Stimulated activated naive B cell treated with anti-CD40 and anti-IgM and Interleukin-4, amounts not matched to agents 10 μg/mL and 1 μg/mL and 100 μg/mL, for 72 hours (primary cell): Measurements from ENCODE around the gene GPD2.
"Not testable (repeated sequence)": the region's sequence is repeated elsewhere in the genome, so short reads cannot be mapped to it uniquely, and the experiment has no call there.

ENCODE experiments used
- ATAC-seq, 2 donors: fragments of 150-1000 bp; cut with Tn5 transposase; replicated peaks; 2 replicates each; pipeline ENCODE4 v1.10.0; 2021; ENCODE audit warnings: moderate library complexity in 1 of 2
- DNase-seq: peaks from one replicate; pipeline ENCODE4 v3.0.0; 2021
- H3K27ac Mint-ChIP-seq: one replicate; pipeline ENCODE4 v1.8.0; 2022; ENCODE audit warnings: mild to moderate bottlenecking, mixed read lengths
- H3K27me3 Mint-ChIP-seq, 2 donors: one replicate each; pipeline ENCODE4 v1.8.0; 2022; ENCODE audit warnings: mixed read lengths in 2 of 2
- H3K36me3 Mint-ChIP-seq, 2 donors: one replicate each; pipeline ENCODE4 v1.8.0; 2022; ENCODE audit warnings: mixed read lengths in 2 of 2, mild to moderate bottlenecking in 1 of 2
- H3K4me1 Mint-ChIP-seq, 2 donors: one replicate each; pipeline ENCODE4 v1.8.0; 2022; ENCODE audit warnings: mixed read lengths in 2 of 2, mild to moderate bottlenecking in 1 of 2
- H3K4me3 Mint-ChIP-seq, 2 donors: one replicate each; pipeline ENCODE4 v1.8.0; 2022; ENCODE audit warnings: mild to moderate bottlenecking in 2 of 2, mixed read lengths in 2 of 2, moderate library complexity in 1 of 2
- H3K9me3 Mint-ChIP-seq, 2 donors: one replicate each; pipeline ENCODE4 v1.8.0; 2022; ENCODE audit warnings: mixed read lengths in 2 of 2, mild to moderate bottlenecking in 1 of 2

Gene GPD2

DNA sequence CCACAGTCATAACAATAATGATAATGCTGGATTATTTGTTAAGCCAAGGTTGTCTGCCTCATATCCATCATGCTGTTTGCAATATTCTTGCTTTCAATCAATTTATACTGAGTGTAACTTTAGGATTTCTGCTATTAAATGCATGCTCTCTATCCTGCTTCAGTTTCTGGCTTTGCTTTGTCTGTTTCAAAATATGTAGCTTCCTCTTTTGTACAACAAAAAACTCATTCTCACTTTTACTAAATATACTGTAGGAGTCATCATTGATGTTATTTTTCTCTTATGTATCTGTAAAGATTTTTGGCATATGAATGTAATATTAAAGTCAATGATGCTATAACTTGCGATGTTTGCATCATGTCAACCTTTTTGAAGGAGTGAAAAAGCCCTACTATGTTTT lies 149.3 kb downstream of the GPD2 start:
- Mint-ChIP-seq H3K4me1 (peaks cover 3 to 5% of the 10 kb centered on the region in 2 donors), H3K36me3 (peaks cover 6 to 13% of the 10 kb centered on the region in 2 donors), H3K4me3 (no peak overlapping the region), H3K9me3 (no peaks in the 10 kb centered on the region), H3K27me3 (no peaks in the 10 kb centered on the region), H3K27ac (no peak overlapping the region)
- ATAC-seq (no peak), DNase-seq (no peak)

DNA sequence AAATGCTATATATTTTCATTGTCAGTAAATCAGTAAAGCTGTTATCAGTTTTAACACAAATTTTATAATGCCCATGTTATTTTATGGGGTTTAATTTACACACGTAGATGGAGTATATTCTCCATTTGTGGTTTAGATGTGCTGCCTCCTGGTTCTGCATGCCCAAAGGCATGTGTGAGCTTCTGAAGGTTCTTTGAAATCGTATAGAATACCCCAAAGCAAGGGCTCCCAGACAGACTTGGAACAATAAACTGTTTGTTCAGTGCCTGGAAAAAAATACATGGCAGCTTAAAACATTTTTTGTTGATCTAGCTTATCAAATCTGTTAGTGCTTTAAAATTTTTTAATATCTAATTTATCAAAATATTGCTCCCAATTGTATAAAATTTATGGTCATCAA lies 150.4 kb downstream of the GPD2 start:
- ATAC-seq (no peak), DNase-seq (no peak)
- peaks cover 3 to 5% of the 10 kb centered on the region in 2 donors for H3K4me1 Mint-ChIP-seq
- H3K4me3 Mint-ChIP-seq: no peak overlapping the region
- no peaks in the 10 kb centered on the region for H3K9me3 Mint-ChIP-seq
- no peak overlapping the region for H3K27ac Mint-ChIP-seq
- peaks cover 6 to 13% of the 10 kb centered on the region in 2 donors for H3K36me3 Mint-ChIP-seq
- no peaks in the 10 kb centered on the region for H3K27me3 Mint-ChIP-seq

DNA sequence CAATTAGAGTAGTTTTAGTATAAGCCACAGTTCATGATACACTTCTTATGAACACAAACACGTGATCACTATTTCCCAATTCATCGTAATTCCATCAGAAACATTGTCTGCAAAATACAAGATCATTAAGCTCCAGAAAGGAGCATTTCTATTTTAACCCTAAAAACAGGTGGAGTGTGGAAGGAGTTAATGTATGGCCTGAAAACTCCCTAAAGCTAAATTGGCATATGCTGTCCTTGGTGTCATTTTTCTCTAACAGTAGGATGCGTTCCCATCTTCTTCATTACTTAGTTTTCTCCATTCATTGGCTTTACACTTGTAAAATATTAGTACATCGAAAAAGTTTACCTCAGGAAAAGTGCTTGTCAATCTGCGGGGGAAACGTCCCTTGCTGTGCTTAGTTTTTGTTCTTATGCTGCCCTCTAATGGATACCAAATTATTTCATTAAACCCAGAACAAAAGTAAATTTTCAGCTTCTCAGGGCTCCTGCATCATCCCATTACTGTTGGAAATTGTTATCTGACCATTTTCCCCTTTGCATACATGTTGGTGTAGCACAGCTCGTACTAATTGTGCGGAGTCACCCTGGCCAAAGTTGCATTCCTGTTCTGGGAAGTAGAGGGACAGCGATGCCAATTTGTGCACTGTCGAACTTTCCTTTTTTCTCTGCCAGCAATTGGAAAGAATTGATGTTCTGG lies 153.4 kb downstream of the GPD2 start:
- Mint-ChIP-seq H3K27me3 (no peaks in the 10 kb centered on the region), H3K9me3 (no peaks in the 10 kb centered on the region), H3K4me1 (peaks cover 3 to 5% of the 10 kb centered on the region in 2 donors), H3K27ac (no peak overlapping the region), H3K4me3 (no peak overlapping the region), H3K36me3 (peaks cover 0 to 3% of the 10 kb centered on the region in 2 donors)
- ATAC-seq (peak; percentile 51 to 65), DNase-seq (no peak)

DNA sequence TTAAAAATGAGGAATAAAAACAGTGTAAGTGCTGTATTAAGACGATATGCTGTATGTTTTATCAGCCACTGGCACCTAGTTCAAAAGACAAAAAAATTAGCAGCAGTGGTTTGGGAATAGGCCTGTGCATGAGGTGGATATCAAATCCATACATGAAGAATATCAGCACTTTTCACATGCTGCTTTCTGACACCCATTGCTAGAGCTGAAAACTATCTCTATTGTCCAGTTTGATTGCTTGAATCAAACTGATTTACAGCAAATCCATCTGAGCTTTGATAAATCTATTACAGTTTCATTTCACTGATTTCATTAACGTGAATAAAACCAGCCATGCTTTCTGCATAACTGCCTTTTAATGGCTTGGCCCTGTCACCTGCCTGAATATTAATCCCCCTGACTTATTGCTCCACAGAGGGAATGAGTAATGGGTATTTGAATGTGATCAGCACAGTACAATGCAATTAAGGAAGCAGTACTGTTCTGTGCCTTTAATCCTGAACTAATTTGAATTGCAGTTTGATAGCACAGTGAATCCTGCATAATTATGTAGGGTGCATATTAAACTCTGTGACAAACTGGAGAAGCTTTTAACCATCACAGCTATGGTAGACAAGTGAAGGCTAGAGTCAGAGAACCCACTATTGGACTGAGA lies 154.0 kb downstream of the GPD2 start:
- H3K4me3 Mint-ChIP-seq: no peak overlapping the region
- peaks cover 3 to 5% of the 10 kb centered on the region in 2 donors for H3K4me1 Mint-ChIP-seq
- H3K27ac Mint-ChIP-seq: no peak overlapping the region
- no peak for DNase-seq
- no peaks in the 10 kb centered on the region for H3K9me3 Mint-ChIP-seq
- no peaks in the 10 kb centered on the region for H3K36me3 Mint-ChIP-seq
- no peak for ATAC-seq
- no peaks in the 10 kb centered on the region for H3K27me3 Mint-ChIP-seq

DNA sequence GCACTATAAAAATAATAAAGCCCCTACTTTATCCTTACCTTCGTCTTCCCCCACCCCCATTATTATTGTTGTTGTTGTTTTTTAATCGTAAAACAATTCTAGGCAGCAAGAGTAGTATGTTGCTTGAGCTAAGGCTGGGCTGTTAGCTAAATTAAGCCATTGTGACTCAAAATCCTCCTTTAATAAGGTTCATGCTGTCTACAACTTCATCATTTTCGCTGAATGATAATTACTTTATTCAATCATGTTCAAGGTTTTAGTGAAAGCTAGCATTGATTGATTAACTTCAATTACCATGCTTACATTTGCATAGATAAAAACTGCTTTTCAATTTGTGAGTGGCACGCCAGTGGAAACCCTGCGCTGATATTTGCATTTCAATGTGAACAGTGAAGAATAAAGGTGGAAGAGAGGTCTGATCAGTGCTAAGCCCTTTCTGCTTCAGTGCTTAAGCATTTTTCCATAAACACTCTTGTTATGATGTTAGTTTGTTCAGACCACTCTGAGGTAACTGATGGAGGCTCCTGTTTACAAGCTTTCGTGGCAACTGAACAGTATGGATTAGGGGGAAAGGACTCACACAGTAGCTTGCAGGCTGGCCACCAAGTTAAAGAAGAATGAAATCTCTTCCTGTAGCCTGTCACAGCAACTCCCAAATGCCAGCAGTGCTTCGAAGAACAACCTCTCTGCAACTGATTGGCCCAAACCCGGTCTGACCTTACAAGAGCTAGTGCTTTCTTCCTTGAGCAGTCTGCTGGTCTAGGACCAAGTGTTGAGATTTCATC lies 156.8 kb downstream of the GPD2 start:
- Mint-ChIP-seq H3K27me3 (no peaks in the 10 kb centered on the region), H3K36me3 (no peaks in the 10 kb centered on the region), H3K9me3 (no peaks in the 10 kb centered on the region), H3K27ac (no peak overlapping the region), H3K4me3 (no peak overlapping the region), H3K4me1 (peaks cover 1 to 5% of the 10 kb centered on the region in 2 donors)
- DNase-seq (no peak), ATAC-seq (no peak)

DNA sequence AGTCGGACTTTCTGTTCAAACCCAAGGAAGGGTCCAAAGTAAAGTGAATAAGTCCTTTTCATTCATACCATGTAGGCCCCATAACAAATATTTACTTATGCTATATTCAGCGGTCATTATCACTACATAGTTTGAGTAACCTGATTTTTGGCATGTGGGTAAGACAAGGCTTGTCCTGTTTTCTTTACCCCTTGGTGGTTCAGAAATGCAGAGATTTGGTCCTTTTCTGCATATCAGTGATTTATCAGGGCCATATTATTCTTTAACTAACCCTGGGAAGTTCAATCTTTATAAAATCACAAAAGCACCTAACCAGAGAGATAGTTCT lies 157.4 kb downstream of the GPD2 start:
- Mint-ChIP-seq H3K4me1 (peaks cover 1 to 5% of the 10 kb centered on the region in 2 donors), H3K27me3 (no peaks in the 10 kb centered on the region), H3K9me3 (no peaks in the 10 kb centered on the region), H3K36me3 (no peaks in the 10 kb centered on the region), H3K27ac (no peak overlapping the region), H3K4me3 (no peak overlapping the region)
- ATAC-seq: no peak
- DNase-seq: no peak

DNA sequence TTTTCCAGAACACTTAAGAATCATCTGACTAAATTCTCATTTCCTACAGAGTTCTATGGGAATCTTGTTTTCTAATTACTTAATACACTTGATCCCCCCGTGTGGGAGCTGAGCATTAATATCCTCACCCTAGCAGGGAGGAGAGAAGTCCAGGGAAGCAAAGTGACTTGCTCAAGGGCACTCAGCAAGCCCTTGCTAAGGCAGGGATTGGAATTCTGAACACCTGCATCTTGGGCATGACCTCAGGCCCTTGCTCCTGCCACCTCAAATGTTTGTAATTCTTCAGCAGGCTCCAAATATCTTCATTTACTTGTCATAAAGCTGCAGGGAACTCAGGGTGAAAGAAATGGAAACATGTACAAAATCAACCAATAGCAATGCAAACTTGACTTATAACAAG lies 162.4 kb downstream of the GPD2 start:
- Mint-ChIP-seq H3K4me1 (no peaks in the 10 kb centered on the region), H3K36me3 (no peaks in the 10 kb centered on the region), H3K4me3 (no peak overlapping the region), H3K27me3 (peaks cover 0 to 11% of the 10 kb centered on the region in 2 donors), H3K27ac (no peak overlapping the region), H3K9me3 (no peaks in the 10 kb centered on the region)
- ATAC-seq: no peak
- no peak for DNase-seq

DNA sequence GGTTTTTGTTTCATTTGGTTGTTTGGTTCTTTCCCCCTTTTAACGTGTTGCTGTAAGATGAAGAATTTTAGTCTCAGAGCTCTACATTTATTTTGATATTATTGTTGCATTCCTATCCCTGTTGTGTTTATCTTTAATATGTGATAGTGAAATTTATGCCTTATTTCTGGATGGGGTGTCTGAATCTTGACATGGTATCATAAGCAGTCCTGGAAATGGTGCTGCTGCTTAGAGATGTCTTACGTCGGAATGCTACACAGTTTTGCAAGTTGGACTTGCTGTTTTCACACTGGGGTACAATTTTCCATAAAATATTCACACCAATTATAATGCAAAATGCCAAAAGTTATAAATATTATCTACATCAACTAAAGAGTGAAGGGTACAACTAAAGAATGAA lies 164.0 kb downstream of the GPD2 start:
- DNase-seq (no peak), ATAC-seq (no peak)
- no peak overlapping the region for H3K4me3 Mint-ChIP-seq
- H3K9me3 Mint-ChIP-seq: no peaks in the 10 kb centered on the region
- H3K27me3 Mint-ChIP-seq: peaks cover 0 to 11% of the 10 kb centered on the region in 2 donors
- H3K4me1 Mint-ChIP-seq: no peaks in the 10 kb centered on the region
- H3K27ac Mint-ChIP-seq: no peak overlapping the region
- H3K36me3 Mint-ChIP-seq: no peaks in the 10 kb centered on the region

DNA sequence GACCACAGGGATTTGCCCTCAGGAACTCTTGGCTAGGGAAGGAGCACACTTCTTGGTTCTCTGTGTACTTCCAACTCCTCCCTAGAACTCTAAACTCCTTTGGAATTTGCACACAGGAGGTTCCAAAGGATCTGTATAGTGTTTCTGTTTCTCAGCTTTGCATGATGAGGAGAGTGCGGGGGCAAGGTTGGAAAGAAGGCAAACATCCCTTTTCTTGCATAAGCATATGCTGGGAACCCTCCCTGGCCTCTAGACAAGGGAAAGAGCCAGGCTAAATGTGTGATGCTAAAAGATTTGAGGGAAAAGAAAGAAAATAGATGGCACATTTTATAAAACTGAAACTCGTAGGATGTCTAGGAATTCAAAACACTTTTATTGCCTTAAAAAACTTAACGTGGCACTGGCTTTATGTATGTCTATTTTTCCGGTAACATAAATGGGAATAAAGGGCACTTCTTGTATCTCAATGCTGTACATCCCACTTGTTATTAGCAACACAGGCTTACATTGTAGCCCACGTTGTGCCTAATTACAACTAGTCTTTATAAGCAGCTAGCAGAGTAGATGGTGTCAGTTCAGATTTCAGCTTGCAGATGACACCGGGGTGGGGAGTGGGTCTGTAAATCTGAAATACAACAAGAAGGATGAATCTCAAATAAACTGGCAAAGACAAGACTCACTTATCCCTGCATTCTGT lies 165.8 kb downstream of the GPD2 start:
- Mint-ChIP-seq H3K36me3 (no peaks in the 10 kb centered on the region), H3K9me3 (no peaks in the 10 kb centered on the region), H3K4me1 (no peaks in the 10 kb centered on the region), H3K27ac (no peak overlapping the region), H3K27me3 (peaks cover 4 to 20% of the 10 kb centered on the region in 2 donors), H3K4me3 (no peak overlapping the region)
- ATAC-seq (no peak), DNase-seq (no peak)

DNA sequence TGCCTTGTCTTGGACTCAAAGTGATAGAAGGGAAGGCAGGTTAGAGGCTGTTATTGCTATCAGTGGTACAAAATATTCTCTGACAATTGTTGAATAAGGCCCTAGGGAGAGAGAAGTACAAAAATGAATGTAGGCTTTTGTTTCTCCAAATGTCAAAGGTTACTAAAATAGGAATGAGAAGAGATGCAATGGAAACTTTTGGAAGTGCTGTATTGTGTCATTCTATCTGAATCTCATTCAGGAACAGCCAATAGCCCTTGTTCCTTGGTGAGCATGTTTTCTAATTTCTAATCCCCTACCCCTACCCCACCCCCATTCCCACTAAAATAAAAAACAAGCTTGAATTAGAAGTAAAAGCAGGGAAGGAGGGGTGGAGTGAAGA lies 166.4 kb downstream of the GPD2 start:
- no peak for DNase-seq
- ATAC-seq: no peak
- H3K36me3 Mint-ChIP-seq: no peaks in the 10 kb centered on the region
- no peak overlapping the region for H3K4me3 Mint-ChIP-seq
- peaks cover 4 to 20% of the 10 kb centered on the region in 2 donors for H3K27me3 Mint-ChIP-seq
- H3K4me1 Mint-ChIP-seq: no peaks in the 10 kb centered on the region
- no peak overlapping the region for H3K27ac Mint-ChIP-seq
- no peaks in the 10 kb centered on the region for H3K9me3 Mint-ChIP-seq

DNA sequence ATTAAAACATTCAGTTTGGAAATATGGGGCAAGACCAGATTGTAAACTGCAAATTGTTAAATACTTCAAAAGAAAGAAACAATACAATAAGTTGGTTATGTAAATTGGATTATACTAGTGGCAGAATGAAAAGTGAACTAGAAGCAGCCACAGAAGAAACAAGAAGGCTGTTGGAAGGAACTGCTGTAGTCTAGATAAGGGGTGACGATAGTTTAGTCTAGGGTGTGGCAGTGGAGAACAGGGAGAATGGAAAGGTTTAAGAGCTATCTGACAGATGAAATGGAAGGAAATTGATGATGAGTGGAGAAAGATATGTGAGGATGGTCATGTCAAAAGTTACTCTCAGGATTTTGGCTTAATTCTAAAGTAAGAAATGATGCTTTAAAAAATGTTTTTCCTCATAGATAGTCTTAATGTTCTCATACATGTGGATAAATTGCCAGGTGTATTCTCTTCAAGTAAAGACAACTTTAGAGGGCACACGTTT lies 179.7 kb downstream of the GPD2 start:
- no peak for ATAC-seq
- no peaks in the 10 kb centered on the region for H3K9me3 Mint-ChIP-seq
- no peaks in the 10 kb centered on the region for H3K36me3 Mint-ChIP-seq
- H3K4me1 Mint-ChIP-seq: no peaks in the 10 kb centered on the region
- DNase-seq: no peak
- no peak overlapping the region for H3K4me3 Mint-ChIP-seq
- H3K27me3 Mint-ChIP-seq: peaks cover 0 to 3% of the 10 kb centered on the region in 2 donors
- no peak overlapping the region for H3K27ac Mint-ChIP-seq

DNA sequence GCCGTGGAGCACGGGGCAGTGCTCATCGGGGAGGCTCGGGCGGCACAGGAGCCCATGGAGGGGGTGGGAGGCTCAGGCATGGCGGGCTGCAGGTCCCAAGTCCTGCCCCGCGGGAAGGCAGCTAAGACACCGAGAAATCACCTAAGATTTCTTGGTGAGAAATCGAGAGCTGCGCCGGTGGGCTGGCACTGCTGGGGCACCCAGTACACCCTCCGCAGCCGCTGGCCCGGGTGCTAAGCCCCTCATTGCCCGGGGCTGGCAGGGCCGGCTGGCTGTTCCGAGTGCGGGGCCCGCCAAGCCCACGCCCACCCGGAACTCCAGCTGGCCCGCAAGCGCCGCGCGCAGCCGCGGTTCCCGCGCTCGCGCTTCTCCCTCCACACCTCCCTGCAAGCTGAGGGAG lies 181.9 kb downstream of the GPD2 start:
- not testable (repeated sequence) for H3K36me3 Mint-ChIP-seq, ATAC-seq, DNase-seq, H3K4me3 Mint-ChIP-seq, H3K4me1 Mint-ChIP-seq, H3K27me3 Mint-ChIP-seq, H3K9me3 Mint-ChIP-seq, H3K27ac Mint-ChIP-seq

DNA sequence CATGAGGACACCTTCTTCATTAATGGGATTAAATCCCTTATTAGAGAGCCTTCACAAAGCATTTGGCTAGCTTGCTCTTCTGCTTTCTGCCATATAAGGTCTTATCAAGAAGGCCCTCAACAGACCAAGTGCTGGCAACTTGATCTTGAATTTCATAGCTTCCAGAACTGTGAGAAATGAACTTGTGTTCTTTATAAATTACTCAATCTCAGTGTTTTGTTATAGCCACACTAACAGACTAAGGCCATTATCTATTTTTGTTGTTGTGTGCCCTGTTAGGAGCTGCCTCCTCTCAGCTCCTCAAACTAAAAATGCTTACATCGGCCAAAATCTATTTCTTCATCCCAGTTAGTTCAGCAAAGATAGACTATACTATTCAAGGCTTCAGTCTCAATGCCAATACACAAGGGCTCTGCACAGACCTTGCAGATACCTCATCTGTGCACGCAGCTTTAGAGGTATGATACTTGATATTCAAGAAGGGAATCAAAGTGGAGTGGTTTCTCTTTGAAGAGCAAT lies 182.9 kb downstream of the GPD2 start:
- Mint-ChIP-seq H3K4me3 (no peak overlapping the region), H3K27ac (no peak overlapping the region), H3K36me3 (no peaks in the 10 kb centered on the region), H3K9me3 (peaks cover 0 to 4% of the 10 kb centered on the region in 2 donors), H3K27me3 (peaks cover 0 to 5% of the 10 kb centered on the region in 2 donors), H3K4me1 (no peaks in the 10 kb centered on the region)
- ATAC-seq (no peak), DNase-seq (no peak)

DNA sequence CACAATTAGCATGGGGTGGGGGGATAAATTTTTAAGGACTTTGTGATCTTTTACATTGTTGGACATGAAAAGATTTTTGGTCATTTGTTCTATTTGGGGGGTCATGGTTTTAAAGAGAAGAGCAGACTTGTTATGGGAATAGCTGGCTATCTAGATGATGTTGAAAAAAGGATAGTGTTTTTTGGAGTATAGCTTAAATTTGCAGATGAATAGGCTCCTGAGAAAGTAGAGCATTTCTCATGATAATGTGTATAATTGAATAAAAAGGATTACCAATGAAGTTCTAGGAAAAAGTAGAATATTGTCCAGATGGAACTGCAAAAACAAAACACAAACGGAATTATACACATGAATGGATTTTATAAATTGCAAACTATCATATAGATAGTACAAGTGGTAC lies 186.3 kb downstream of the GPD2 start:
- ATAC-seq (no peak), DNase-seq (no peak)
- Mint-ChIP-seq H3K9me3 (peaks cover 2 to 4% of the 10 kb centered on the region in 2 donors), H3K4me3 (no peak overlapping the region), H3K4me1 (no peaks in the 10 kb centered on the region), H3K27ac (no peak overlapping the region), H3K27me3 (peaks cover 0 to 9% of the 10 kb centered on the region in 2 donors), H3K36me3 (no peaks in the 10 kb centered on the region)
